Muscle layer of duodenum (tissue), 2 donors: ENCODE data around the gene VAV2.

Experiments used
- H3K27ac ChIP-seq: one replicate; pipeline ENCODE4 v1.7.0; 2013; ENCODE audit warnings: mild to moderate bottlenecking, low read length
- H3K27me3 ChIP-seq: one replicate; pipeline ENCODE4 v1.7.0; 2013; ENCODE audit warnings: low read depth, mild to moderate bottlenecking, control low read depth, low read length
- H3K36me3 ChIP-seq, 2 donors: one replicate each; pipeline ENCODE4 v1.7.0; 2013; ENCODE audit warnings: low read length in 2 of 2, control low read depth in 1 of 2, mild to moderate bottlenecking in 1 of 2; ENCODE audit not compliant: insufficient read depth in 2 of 2, control insufficient read depth in 1 of 2
- H3K4me1 ChIP-seq, 2 donors: one replicate each; pipeline ENCODE4 v1.7.0; 2013; ENCODE audit warnings: low read length in 2 of 2, mild to moderate bottlenecking in 2 of 2, control low read depth in 1 of 2, moderate library complexity in 1 of 2; ENCODE audit not compliant: insufficient read depth in 2 of 2, control insufficient read depth in 1 of 2
- H3K4me3 ChIP-seq, 2 donors: one replicate each; pipeline ENCODE4 v1.7.0; 2013; ENCODE audit warnings: low read length in 2 of 2, low read depth in 1 of 2, mild to moderate bottlenecking in 1 of 2
- H3K9me3 ChIP-seq, 2 donors: one replicate each; pipeline ENCODE4 v1.7.0; 2013; ENCODE audit warnings: low read length in 2 of 2, control low read depth in 1 of 2, mild to moderate bottlenecking in 1 of 2; ENCODE audit not compliant: control insufficient read depth in 1 of 2
- donor health status: healthy.

VAV2 gene

GRCh38 chr9:133943781-133944745, 48.1 kb downstream of the VAV2 start:
- Histone ChIP-seq H3K4me3 (no peak overlapping the region), H3K27ac (no peak overlapping the region), H3K4me1 (no peaks in the 10 kb centered on the region), H3K9me3 (no peaks in the 10 kb centered on the region), H3K36me3 (no peaks in the 10 kb centered on the region), H3K27me3 (no peaks in the 10 kb centered on the region)

GRCh38 chr9:133943036-133943780, 48.9 kb downstream of the VAV2 start:
- Histone ChIP-seq H3K4me3 (no peak overlapping the region), H3K27me3 (no peaks in the 10 kb centered on the region), H3K36me3 (peaks cover 0 to 3% of the 10 kb centered on the region in 2 donors), H3K27ac (no peak overlapping the region), H3K9me3 (no peaks in the 10 kb centered on the region), H3K4me1 (no peaks in the 10 kb centered on the region)

GRCh38 chr9:133942206-133942975, 49.7 kb downstream of the VAV2 start:
- no peak overlapping the region for H3K4me3 ChIP-seq
- no peaks in the 10 kb centered on the region for H3K4me1 ChIP-seq
- H3K9me3 ChIP-seq = no peaks in the 10 kb centered on the region
- H3K36me3 ChIP-seq = peaks cover under 1 to 3% of the 10 kb centered on the region in 2 donors
- H3K27ac ChIP-seq = no peak overlapping the region
- no peaks in the 10 kb centered on the region for H3K27me3 ChIP-seq

GRCh38 chr9:133939845-133940244, 52.3 kb downstream of the VAV2 start:
- H3K9me3 ChIP-seq = no peaks in the 10 kb centered on the region
- no peak overlapping the region for H3K4me3 ChIP-seq
- no peaks in the 10 kb centered on the region for H3K27me3 ChIP-seq
- peaks cover 0 to 5% of the 10 kb centered on the region in 2 donors for H3K4me1 ChIP-seq
- no peak overlapping the region for H3K27ac ChIP-seq
- peaks cover 3 to 5% of the 10 kb centered on the region in 2 donors for H3K36me3 ChIP-seq

GRCh38 chr9:133939171-133939785, 52.8 kb downstream of the VAV2 start:
- Histone ChIP-seq H3K36me3 (peaks cover 3 to 5% of the 10 kb centered on the region in 2 donors), H3K4me3 (no peak overlapping the region), H3K27ac (no peak overlapping the region), H3K9me3 (no peaks in the 10 kb centered on the region), H3K4me1 (peaks cover 0 to 5% of the 10 kb centered on the region in 2 donors), H3K27me3 (no peaks in the 10 kb centered on the region)

- no peak overlapping the region for H3K4me3 ChIP-seq
- no peaks in the 10 kb centered on the region for H3K9me3 ChIP-seq
- H3K27ac ChIP-seq = no peak overlapping the region
- H3K36me3 ChIP-seq = peaks cover 3 to 5% of the 10 kb centered on the region in 2 donors
- H3K4me1 ChIP-seq = peaks cover 0 to 5% of the 10 kb centered on the region in 2 donors
- no peaks in the 10 kb centered on the region for H3K27me3 ChIP-seq
These were observed 53.4 kb downstream of the VAV2 start for GRCh38 chr9:133938753-133939152.

- Histone ChIP-seq H3K27ac (no peak overlapping the region), H3K9me3 (no peaks in the 10 kb centered on the region), H3K4me3 (no peak overlapping the region), H3K36me3 (peaks cover 3 to 5% of the 10 kb centered on the region in 2 donors), H3K4me1 (peaks cover 0 to 5% of the 10 kb centered on the region in 2 donors), H3K27me3 (no peaks in the 10 kb centered on the region)
These were observed 54.0 kb downstream of the VAV2 start for GRCh38 chr9:133938086-133938485.

- Histone ChIP-seq H3K4me3 (no peak overlapping the region), H3K36me3 (peaks cover 3 to 5% of the 10 kb centered on the region in 2 donors), H3K27me3 (no peaks in the 10 kb centered on the region), H3K4me1 (peaks cover 0 to 5% of the 10 kb centered on the region in 2 donors), H3K27ac (no peak overlapping the region), H3K9me3 (no peaks in the 10 kb centered on the region)
These were observed 55.0 kb downstream of the VAV2 start for GRCh38 chr9:133937120-133937519.

GRCh38 chr9:133935328-133936005, 56.7 kb downstream of the VAV2 start:
- no peak overlapping the region for H3K4me3 ChIP-seq
- peaks cover 0 to 5% of the 10 kb centered on the region in 2 donors for H3K4me1 ChIP-seq

GRCh38 chr9:133934482-133935232, 57.5 kb downstream of the VAV2 start:
- peaks cover 0 to 5% of the 10 kb centered on the region in 2 donors for H3K4me1 ChIP-seq

More at GRCh38 chr9:133935328-133936005, 56.7 kb downstream of the VAV2 start:
- peak overlapping the region; percentile 63 for H3K27ac ChIP-seq
- peaks cover 3 to 5% of the 10 kb centered on the region in 2 donors for H3K36me3 ChIP-seq
- H3K9me3 ChIP-seq = no peaks in the 10 kb centered on the region
- H3K27me3 ChIP-seq = no peaks in the 10 kb centered on the region

More at GRCh38 chr9:133934482-133935232, 57.5 kb downstream of the VAV2 start:
- peak overlapping the region; percentile 63 for H3K27ac ChIP-seq
- H3K4me3 ChIP-seq = no peak overlapping the region
- H3K27me3 ChIP-seq = no peaks in the 10 kb centered on the region
- H3K9me3 ChIP-seq = no peaks in the 10 kb centered on the region
- H3K36me3 ChIP-seq = peaks cover 3 to 5% of the 10 kb centered on the region in 2 donors
